WTC11 (cell line): Measurements from ENCODE around the gene SLC30A5. TPM values are rescaled to one million over a fixed set of nuclear protein-coding genes. Genes with fewer than 3 reads are reported as not detected.
"Not testable (repeated sequence)": the region's sequence is repeated elsewhere in the genome, so short reads cannot be mapped to it uniquely, and the experiment has no call there.

Experiments
- ATAC-seq: fragments of 200-7000 bp; cut with Tn5 transposase; 2 replicates; pipeline ENCODE4 v1.10.0; 2021; ENCODE audit warnings: mild to moderate bottlenecking, moderate library complexity
- CTCF ChIA-PET: fragments of 300-600 bp; sonication (Branson Sonifier 250); formaldehyde crosslinking; loops from one replicate; lab custom pipeline; 2021; ENCODE audit warnings: antibody characterized with exemption; lab: Charles Lee
- POLR2A ChIA-PET: fragments of 350-600 bp; sonication (Branson Sonifier 250); formaldehyde crosslinking; loops from one replicate; lab custom pipeline; 2021; ENCODE audit warnings: antibody characterized with exemption; lab: Charles Lee
- DNase-seq: peaks from one replicate; pipeline ENCODE4 v3.0.0; 2021; ENCODE audit warnings: low spot score
- H3K27ac Mint-ChIP-seq: 2 replicates; pipeline ENCODE4 v1.8.0; 2021; ENCODE audit warnings: mixed read lengths
- H3K27me3 Mint-ChIP-seq: 2 replicates; pipeline ENCODE4 v1.8.0; 2021; ENCODE audit warnings: low read depth, mild to moderate bottlenecking, moderate library complexity, mixed read lengths
- H3K36me3 Mint-ChIP-seq: 2 replicates; pipeline ENCODE4 v1.8.0; 2021; ENCODE audit warnings: mixed read lengths
- H3K4me1 Mint-ChIP-seq: 2 replicates; pipeline ENCODE4 v1.8.0; 2022; ENCODE audit warnings: mixed read lengths
- H3K4me3 Mint-ChIP-seq: 2 replicates; pipeline ENCODE4 v1.8.0; 2021; ENCODE audit warnings: mild to moderate bottlenecking, moderate library complexity, mixed read lengths
- H3K9me3 Mint-ChIP-seq: 2 replicates; pipeline ENCODE4 v1.8.0; 2021; ENCODE audit warnings: mixed read lengths
- ATF1 ChIP-seq: sonication (generic); formaldehyde crosslinking; IDR thresholded peaks from 2 replicates; pipeline ENCODE4 v1.8.1; 2023; ENCODE audit warnings: mild to moderate bottlenecking, moderate library complexity, missing genetic modification reagents
- CBFB ChIP-seq: sonication (generic); formaldehyde crosslinking; IDR thresholded peaks from 2 replicates; pipeline ENCODE4 v1.8.1; 2022; ENCODE audit warnings: mild to moderate bottlenecking, low read depth, missing genetic modification reagents
- GTF2I ChIP-seq: fragments of 250-450 bp; sonication (Bioruptor Pico); conservative IDR thresholded peaks from 2 replicates; pipeline ENCODE4 v1.4.0; 2021; ENCODE audit warnings: mild to moderate bottlenecking
- KAT7 ChIP-seq: sonication (generic); formaldehyde crosslinking; IDR thresholded peaks from 2 replicates; pipeline ENCODE4 v1.8.1; 2023; ENCODE audit warnings: missing genetic modification reagents, mild to moderate bottlenecking, borderline replicate concordance
- NFATC4 ChIP-seq: fragments of 250-450 bp; sonication (Bioruptor Pico); IDR thresholded peaks from 2 replicates; pipeline ENCODE4 v1.9.0; 2021; ENCODE audit warnings: mild to moderate bottlenecking
- NR2C2 ChIP-seq: sonication (generic); formaldehyde crosslinking; IDR thresholded peaks from 2 replicates; pipeline ENCODE4 v1.8.0; 2022; ENCODE audit warnings: mild to moderate bottlenecking, missing genetic modification reagents
- OVOL2 ChIP-seq: fragments of 250-450 bp; sonication (Bioruptor Pico); IDR thresholded peaks from 2 replicates; pipeline ENCODE4 v1.9.0; 2021; ENCODE audit warnings: mild to moderate bottlenecking, borderline replicate concordance
- RELA ChIP-seq: sonication (generic); formaldehyde crosslinking; IDR thresholded peaks from 2 replicates; pipeline ENCODE4 v1.8.1; 2022; ENCODE audit warnings: missing genetic modification reagents, mild to moderate bottlenecking, borderline replicate concordance
- RORB ChIP-seq: fragments of 250-450 bp; sonication (Bioruptor Pico); IDR thresholded peaks from 2 replicates; pipeline ENCODE4 v1.9.0; 2021; ENCODE audit warnings: mild to moderate bottlenecking
- SMAD3 ChIP-seq: sonication (generic); formaldehyde crosslinking; IDR thresholded peaks from 2 replicates; pipeline ENCODE4 v1.8.0; 2022; ENCODE audit warnings: missing genetic modification reagents, mild to moderate bottlenecking, borderline replicate concordance
- ZNF121 ChIP-seq: sonication (generic); formaldehyde crosslinking; IDR thresholded peaks from 2 replicates; pipeline ENCODE4 v1.8.0; 2023; ENCODE audit warnings: missing genetic modification reagents
- ZNF263 ChIP-seq: sonication (generic); formaldehyde crosslinking; IDR thresholded peaks from 2 replicates; pipeline ENCODE4 v1.8.1; 2022; ENCODE audit warnings: low read depth, mild to moderate bottlenecking, moderate library complexity, missing genetic modification reagents
- total RNA-seq: library from RNA; stranded (reverse); gene quantifications from 3 replicates; pipeline ENCODE4 v1.2.3, GENCODE V29; 2021
- TF ChIP-seq, protein P1 (sequence below): sonication (generic); formaldehyde crosslinking; IDR thresholded peaks from 2 replicates; pipeline ENCODE4 v1.8.0; 2023; ENCODE audit warnings: missing genetic modification reagents, mild to moderate bottlenecking, borderline replicate concordance
- TF ChIP-seq, protein P2 (sequence below): sonication (generic); formaldehyde crosslinking; IDR thresholded peaks from 2 replicates; pipeline ENCODE4 v1.8.1; 2023; ENCODE audit warnings: mild to moderate bottlenecking, missing genetic modification reagents

Gene SLC30A5
- total RNA-seq, 1 experiment from 2014 or later, result 34.1 TPM

DNA sequence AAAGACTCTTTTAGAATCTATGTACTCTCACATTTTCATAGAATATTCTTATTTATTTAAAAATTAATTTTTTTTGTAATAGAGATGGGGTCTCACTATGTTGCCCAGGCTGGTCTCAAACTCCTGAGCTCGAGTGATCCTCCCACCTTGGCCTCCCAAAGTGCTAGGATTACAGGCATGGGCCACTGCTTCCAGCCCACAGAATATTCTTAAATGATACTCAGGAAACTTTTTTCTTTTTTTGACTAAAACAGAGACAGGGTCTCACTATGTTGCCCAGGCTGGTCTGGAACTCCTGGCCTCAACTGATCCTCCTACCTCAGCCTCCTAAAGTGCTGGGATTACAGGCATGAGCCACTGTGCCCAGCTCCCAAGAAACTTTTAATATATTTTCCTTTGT, 43.4 kb downstream of the SLC30A5 start:
- H3K27me3 Mint-ChIP-seq, result not testable (repeated sequence)

DNA sequence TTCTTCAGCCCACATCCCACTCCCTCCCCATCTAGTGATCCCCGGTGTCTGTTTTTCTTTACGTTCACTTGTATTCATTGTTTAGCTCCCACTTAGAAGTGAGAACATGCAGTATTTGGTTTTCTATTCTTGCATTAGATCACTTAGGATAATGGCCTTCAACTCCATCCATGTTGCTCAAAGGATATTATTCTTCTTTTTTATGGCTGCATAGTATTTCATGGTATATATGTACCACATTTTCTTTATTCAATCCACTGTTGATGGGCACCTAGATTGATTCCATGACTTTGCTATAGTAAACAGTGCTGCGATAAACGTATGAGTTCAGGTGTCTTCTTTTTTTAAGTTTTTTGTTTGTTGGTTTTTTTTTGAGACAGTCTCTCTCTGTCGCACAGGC, 44.0 kb downstream of the SLC30A5 start:
- Mint-ChIP-seq H3K36me3 (no peaks in the 10 kb centered on the region), H3K27me3 (no peaks in the 10 kb centered on the region), H3K9me3 (peaks cover 15% of the 10 kb centered on the region), H3K4me1 (peaks cover 10% of the 10 kb centered on the region), H3K27ac (no peak overlapping the region), H3K4me3 (no peak overlapping the region)
- ChIA-PET CTCF (no interaction called here), POLR2A (interaction anchor here (0.6 kb wide), 1 partner anchor 239 kb away, joined by 3 read pairs; no protein-coding TSS in a partner anchor)
- no peak for ATAC-seq
- DNase-seq, result no peak
- TF ChIP-seq OVOL2 (CRISPR knock-in tag), result no peak
- TF ChIP-seq NR2C2 (CRISPR knock-in tag), result no peak
- TF ChIP-seq KAT7 (CRISPR knock-in tag), result no peak
- no peak for TF ChIP-seq NFATC4 (CRISPR knock-in tag)
- TF ChIP-seq, protein P1, sequence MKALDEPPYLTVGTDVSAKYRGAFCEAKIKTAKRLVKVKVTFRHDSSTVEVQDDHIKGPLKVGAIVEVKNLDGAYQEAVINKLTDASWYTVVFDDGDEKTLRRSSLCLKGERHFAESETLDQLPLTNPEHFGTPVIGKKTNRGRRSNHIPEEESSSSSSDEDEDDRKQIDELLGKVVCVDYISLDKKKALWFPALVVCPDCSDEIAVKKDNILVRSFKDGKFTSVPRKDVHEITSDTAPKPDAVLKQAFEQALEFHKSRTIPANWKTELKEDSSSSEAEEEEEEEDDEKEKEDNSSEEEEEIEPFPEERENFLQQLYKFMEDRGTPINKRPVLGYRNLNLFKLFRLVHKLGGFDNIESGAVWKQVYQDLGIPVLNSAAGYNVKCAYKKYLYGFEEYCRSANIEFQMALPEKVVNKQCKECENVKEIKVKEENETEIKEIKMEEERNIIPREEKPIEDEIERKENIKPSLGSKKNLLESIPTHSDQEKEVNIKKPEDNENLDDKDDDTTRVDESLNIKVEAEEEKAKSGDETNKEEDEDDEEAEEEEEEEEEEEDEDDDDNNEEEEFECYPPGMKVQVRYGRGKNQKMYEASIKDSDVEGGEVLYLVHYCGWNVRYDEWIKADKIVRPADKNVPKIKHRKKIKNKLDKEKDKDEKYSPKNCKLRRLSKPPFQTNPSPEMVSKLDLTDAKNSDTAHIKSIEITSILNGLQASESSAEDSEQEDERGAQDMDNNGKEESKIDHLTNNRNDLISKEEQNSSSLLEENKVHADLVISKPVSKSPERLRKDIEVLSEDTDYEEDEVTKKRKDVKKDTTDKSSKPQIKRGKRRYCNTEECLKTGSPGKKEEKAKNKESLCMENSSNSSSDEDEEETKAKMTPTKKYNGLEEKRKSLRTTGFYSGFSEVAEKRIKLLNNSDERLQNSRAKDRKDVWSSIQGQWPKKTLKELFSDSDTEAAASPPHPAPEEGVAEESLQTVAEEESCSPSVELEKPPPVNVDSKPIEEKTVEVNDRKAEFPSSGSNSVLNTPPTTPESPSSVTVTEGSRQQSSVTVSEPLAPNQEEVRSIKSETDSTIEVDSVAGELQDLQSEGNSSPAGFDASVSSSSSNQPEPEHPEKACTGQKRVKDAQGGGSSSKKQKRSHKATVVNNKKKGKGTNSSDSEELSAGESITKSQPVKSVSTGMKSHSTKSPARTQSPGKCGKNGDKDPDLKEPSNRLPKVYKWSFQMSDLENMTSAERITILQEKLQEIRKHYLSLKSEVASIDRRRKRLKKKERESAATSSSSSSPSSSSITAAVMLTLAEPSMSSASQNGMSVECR (CRISPR knock-in tag), result no peak
- no peak for TF ChIP-seq RELA
- TF ChIP-seq ATF1, result no peak

More for the DNA sequence above, 43.4 kb downstream of the SLC30A5 start:
- H3K9me3 Mint-ChIP-seq, result peaks cover 15% of the 10 kb centered on the region
- H3K4me1 Mint-ChIP-seq, H3K4me3 Mint-ChIP-seq, DNase-seq, H3K36me3 Mint-ChIP-seq, H3K27ac Mint-ChIP-seq, CTCF ChIA-PET, POLR2A ChIA-PET, ATAC-seq: not testable (repeated sequence)
- TF ChIP-seq GTF2I, result 0 out of 2 replicates have a peak, but pooled peaks have one; percentile 21
- peak; percentile 29; the same call in 1 of the 2 replicates for TF ChIP-seq ZNF121 (CRISPR knock-in tag)

DNA sequence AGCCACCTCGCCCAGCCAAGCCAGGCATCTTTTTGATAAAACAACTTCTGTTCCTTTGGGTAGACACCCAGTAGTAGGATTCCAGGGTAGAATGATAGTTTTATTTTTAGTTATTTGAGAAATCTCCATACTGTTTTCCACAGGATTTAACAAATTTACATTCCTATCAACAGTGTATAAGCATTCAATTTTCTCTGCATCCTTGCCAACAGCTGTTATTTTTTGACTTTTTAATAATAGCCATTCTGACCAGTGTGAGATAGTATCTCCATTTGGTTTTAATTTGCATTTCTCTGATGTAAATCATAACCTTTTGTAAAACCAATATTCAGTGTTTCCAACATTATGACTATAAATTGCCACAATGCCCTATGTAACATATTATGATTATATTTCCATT, 45.0 kb downstream of the SLC30A5 start:
- no peak overlapping the region for H3K27ac Mint-ChIP-seq
- peaks cover 10% of the 10 kb centered on the region for H3K4me1 Mint-ChIP-seq
- DNase-seq, result no peak
- TF ChIP-seq ZNF263 (CRISPR knock-in tag) (no peak), RORB (no peak), SMAD3 (CRISPR knock-in tag) (no peak), CBFB (no peak)
- TF ChIP-seq, protein P2, sequence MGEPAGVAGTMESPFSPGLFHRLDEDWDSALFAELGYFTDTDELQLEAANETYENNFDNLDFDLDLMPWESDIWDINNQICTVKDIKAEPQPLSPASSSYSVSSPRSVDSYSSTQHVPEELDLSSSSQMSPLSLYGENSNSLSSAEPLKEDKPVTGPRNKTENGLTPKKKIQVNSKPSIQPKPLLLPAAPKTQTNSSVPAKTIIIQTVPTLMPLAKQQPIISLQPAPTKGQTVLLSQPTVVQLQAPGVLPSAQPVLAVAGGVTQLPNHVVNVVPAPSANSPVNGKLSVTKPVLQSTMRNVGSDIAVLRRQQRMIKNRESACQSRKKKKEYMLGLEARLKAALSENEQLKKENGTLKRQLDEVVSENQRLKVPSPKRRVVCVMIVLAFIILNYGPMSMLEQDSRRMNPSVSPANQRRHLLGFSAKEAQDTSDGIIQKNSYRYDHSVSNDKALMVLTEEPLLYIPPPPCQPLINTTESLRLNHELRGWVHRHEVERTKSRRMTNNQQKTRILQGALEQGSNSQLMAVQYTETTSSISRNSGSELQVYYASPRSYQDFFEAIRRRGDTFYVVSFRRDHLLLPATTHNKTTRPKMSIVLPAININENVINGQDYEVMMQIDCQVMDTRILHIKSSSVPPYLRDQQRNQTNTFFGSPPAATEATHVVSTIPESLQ (CRISPR knock-in tag), result no peak
- TF ChIP-seq, all 79 proteins: peak for 0
- Mint-ChIP-seq H3K4me3 (no peak overlapping the region), H3K27me3 (no peaks in the 10 kb centered on the region), H3K36me3 (no peaks in the 10 kb centered on the region), H3K9me3 (peaks cover 20% of the 10 kb centered on the region)
- ChIA-PET POLR2A (no interaction called here), CTCF (no interaction called here)
- ATAC-seq, result no peak

DNA sequence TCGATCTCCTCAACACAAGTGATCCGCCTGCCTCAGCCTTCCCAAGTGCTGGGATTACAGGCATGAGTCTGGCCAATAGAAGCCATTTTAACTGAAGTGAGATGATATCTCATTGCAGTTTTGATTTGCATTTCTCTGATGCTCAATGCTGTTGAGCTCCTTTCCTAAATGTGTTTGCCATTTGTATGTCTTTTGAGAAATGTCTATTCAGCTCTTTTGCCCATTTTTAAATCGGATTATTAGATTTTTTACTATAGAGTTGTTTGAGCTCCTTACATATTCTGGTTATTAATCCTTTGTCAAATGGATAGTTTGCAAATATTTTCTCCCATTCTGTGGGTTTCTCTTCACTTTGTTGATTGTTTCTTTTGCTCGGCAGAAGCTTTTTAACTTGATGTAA, 46.4 kb downstream of the SLC30A5 start:
- not testable (repeated sequence) for H3K27me3 Mint-ChIP-seq, H3K4me3 Mint-ChIP-seq, H3K27ac Mint-ChIP-seq, DNase-seq, H3K36me3 Mint-ChIP-seq, ATAC-seq, H3K4me1 Mint-ChIP-seq
- CTCF ChIA-PET, result interaction anchor here (1.0 kb wide), 1 partner anchor 47 kb away, joined by 3 read pairs; no protein-coding TSS in a partner anchor
- POLR2A ChIA-PET, result interaction anchor here (0.6 kb wide), 1 partner anchor 137 kb away, joined by 3 read pairs; no protein-coding TSS in a partner anchor
- peaks cover 20% of the 10 kb centered on the region for H3K9me3 Mint-ChIP-seq
